Loucy (cell line): Measurements from ENCODE around the gene CRYGC.

ENCODE experiments used
- H2AFZ ChIP-seq: fragments of 200-600 bp; sonication (generic); 2 replicates; pipeline ENCODE4 v1.6.0; 2016; ENCODE audit warnings: antibody characterized with exemption, mild to moderate bottlenecking, low read length, moderate library complexity
- H3F3A ChIP-seq: fragments of 200-600 bp; 2 replicates; pipeline ENCODE4 v1.6.0; 2016; ENCODE audit warnings: antibody characterized with exemption, low read depth, mild to moderate bottlenecking
- H3K27me3 ChIP-seq: fragments of 200-600 bp; sonication (generic); 2 replicates; pipeline ENCODE4 v1.6.1; 2014; ENCODE audit warnings: low read length, mild to moderate bottlenecking; ENCODE audit not compliant: insufficient read depth, poor library complexity, severe bottlenecking
- H3K36me3 ChIP-seq: fragments of 200-600 bp; sonication (generic); 2 replicates; pipeline ENCODE4 v1.6.1; 2016; ENCODE audit warnings: low read length; ENCODE audit not compliant: insufficient read depth
- H3K4me1 ChIP-seq: fragments of 200-600 bp; sonication (generic); 2 replicates; pipeline ENCODE4 v1.5.1; 2014; ENCODE audit warnings: low read length, mild to moderate bottlenecking; ENCODE audit not compliant: insufficient read depth, poor library complexity, severe bottlenecking
- H3K4me2 ChIP-seq: fragments of 200-600 bp; sonication (generic); 2 replicates; pipeline ENCODE4 v1.6.0; 2014; ENCODE audit warnings: antibody characterized with exemption, low read length, low read depth, mild to moderate bottlenecking; ENCODE audit not compliant: poor library complexity, severe bottlenecking
- H3K4me3 ChIP-seq: fragments of 200-600 bp; sonication (generic); 2 replicates; pipeline ENCODE4 v1.5.1; 2014; ENCODE audit warnings: low read length, mild to moderate bottlenecking, mixed read lengths; ENCODE audit not compliant: poor library complexity, severe bottlenecking
- H3K79me2 ChIP-seq: fragments of 200-600 bp; sonication (generic); 2 replicates; pipeline ENCODE4 v1.6.1; 2014; ENCODE audit warnings: low read length; ENCODE audit not compliant: insufficient read depth
- H3K9ac ChIP-seq: fragments of 200-600 bp; sonication (generic); 2 replicates; pipeline ENCODE4 v1.6.0; 2014; ENCODE audit warnings: mild to moderate bottlenecking, low read depth, low read length, moderate library complexity; ENCODE audit not compliant: poor library complexity, severe bottlenecking
- H3K9me2 ChIP-seq: fragments of 200-600 bp; sonication (generic); replicated peaks from 2 replicates; pipeline ENCODE4 v1.6.1; 2016; ENCODE audit warnings: low read depth, low read length, mixed read lengths
- H3K9me3 ChIP-seq: fragments of 200-600 bp; sonication (generic); 2 replicates; pipeline ENCODE4 v1.6.1; 2014; ENCODE audit warnings: mild to moderate bottlenecking, antibody characterized with exemption, low read length, low read depth; ENCODE audit not compliant: insufficient read depth
- H4K20me1 ChIP-seq: fragments of 200-600 bp; sonication (generic); 2 replicates; pipeline ENCODE4 v1.6.0; 2014; ENCODE audit warnings: antibody characterized with exemption, low read length, mild to moderate bottlenecking; ENCODE audit not compliant: insufficient read depth, poor library complexity, severe bottlenecking
- CTCF ChIP-seq: fragments of 200-600 bp; sonication (generic); conservative IDR thresholded peaks from 2 replicates; pipeline ENCODE4 v1.5.1; 2014; ENCODE audit warnings: mild to moderate bottlenecking, antibody characterized with exemption, low read length
- EZH2phosphoT487 ChIP-seq: fragments of 200-600 bp; IDR thresholded peaks from 2 replicates; pipeline ENCODE4 v1.6.1; 2018; ENCODE audit warnings: antibody characterized with exemption, mild to moderate bottlenecking, moderate library complexity, borderline replicate concordance

CRYGC gene

GRCh38 chr2:208148803-208149202 lies 19.2 kb upstream of the CRYGC start:
- H3F3A ChIP-seq: no peaks in the 10 kb centered on the region
- H3K27me3 ChIP-seq: no peaks in the 10 kb centered on the region
- H3K36me3 ChIP-seq: no peaks in the 10 kb centered on the region
- H3K79me2 ChIP-seq: no peaks in the 10 kb centered on the region
- H3K9me2 ChIP-seq: no peaks in the 10 kb centered on the region
- H3K9ac ChIP-seq: no peak overlapping the region
- no peak overlapping the region for H3K4me3 ChIP-seq
- no peaks in the 10 kb centered on the region for H3K4me1 ChIP-seq
- H2AFZ ChIP-seq: no peak overlapping the region
- TF ChIP-seq EZH2phosphoT487: no peak
- peak; percentile 35 for TF ChIP-seq CTCF
- H4K20me1 ChIP-seq: no peaks in the 10 kb centered on the region
- peaks cover 5% of the 10 kb centered on the region; the same call in 1 of the 2 replicates for H3K9me3 ChIP-seq
- no peak overlapping the region for H3K4me2 ChIP-seq

- Histone ChIP-seq H3K4me1 (no peaks in the 10 kb centered on the region), H2AFZ (no peak overlapping the region), H3K27me3 (no peaks in the 10 kb centered on the region), H3K4me2 (no peak overlapping the region), H3K79me2 (no peaks in the 10 kb centered on the region), H3F3A (no peaks in the 10 kb centered on the region), H4K20me1 (no peaks in the 10 kb centered on the region), H3K4me3 (no peak overlapping the region), H3K9ac (no peak overlapping the region), H3K9me3 (peaks cover 5% of the 10 kb centered on the region; the same call in 1 of the 2 replicates), H3K36me3 (no peaks in the 10 kb centered on the region), H3K9me2 (no peaks in the 10 kb centered on the region)
- peak; percentile 24; the same call in 1 of the 2 replicates for TF ChIP-seq CTCF
- no peak for TF ChIP-seq EZH2phosphoT487
These were observed 18.1 kb upstream of the CRYGC start for GRCh38 chr2:208147759-208148158.

- Histone ChIP-seq H4K20me1 (no peaks in the 10 kb centered on the region), H2AFZ (no peak overlapping the region), H3K9me3 (peaks cover 3% of the 10 kb centered on the region; the same call in 1 of the 2 replicates), H3F3A (no peaks in the 10 kb centered on the region), H3K27me3 (no peaks in the 10 kb centered on the region), H3K9ac (no peak overlapping the region), H3K4me3 (no peak overlapping the region), H3K4me1 (no peaks in the 10 kb centered on the region), H3K9me2 (no peaks in the 10 kb centered on the region), H3K4me2 (no peak overlapping the region), H3K79me2 (no peaks in the 10 kb centered on the region), H3K36me3 (no peaks in the 10 kb centered on the region)
- TF ChIP-seq CTCF: no peak
- TF ChIP-seq EZH2phosphoT487: no peak
These were observed 17.4 kb upstream of the CRYGC start for GRCh38 chr2:208147008-208147407.
